ENCODE data around the gene CCDC171. TPM values are rescaled to one million over a fixed set of nuclear protein-coding genes. Genes with fewer than 3 reads are reported as not detected.

Gene CCDC171
- total RNA-seq, 1 experiment from 2014 or later: 2.6 TPM

DNA sequence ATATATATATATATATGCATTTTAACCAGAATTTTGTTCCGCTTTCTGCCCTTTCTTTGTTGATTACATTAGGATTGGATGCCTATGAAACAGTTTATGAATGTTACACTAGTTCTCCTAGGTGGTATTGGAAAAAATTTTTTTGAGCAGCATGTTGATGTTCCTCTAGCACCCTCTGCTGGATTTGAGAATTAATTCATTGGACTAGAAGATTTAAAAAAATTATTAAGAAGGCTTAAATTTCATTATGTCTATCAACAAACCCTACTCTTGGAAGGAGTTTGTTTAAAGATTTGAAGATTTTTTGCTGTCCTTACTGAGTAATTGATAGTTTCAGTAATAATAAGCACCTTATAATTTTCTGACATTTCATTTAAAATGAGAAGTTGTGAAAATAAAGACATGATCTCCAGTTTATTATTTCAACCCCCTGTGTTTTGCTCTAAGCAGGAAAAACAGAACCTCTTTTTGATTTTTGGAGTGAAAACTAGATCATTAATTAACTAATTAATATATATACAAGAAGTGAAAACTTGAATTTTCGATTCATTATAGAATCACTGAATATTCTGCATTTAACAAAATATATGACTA is 89.6 kb downstream of the CCDC171 start:
- ChIA-PET RAD21 (ENCODE audit: low non-redundant PET in 1 of 2, low total read pairs in 2 of 2, uncharacterized antibody in 2 of 2, unreplicated experiment in 2 of 2) (no interaction called here), CTCF (no interaction called here), POLR2A (no interaction called here)
- Histone ChIP-seq H3K79me2 (ENCODE audit: insufficient read depth, low read length) (no peaks in the 10 kb centered on the region), H3K27ac (ENCODE audit: low read depth, low read length) (no peak overlapping the region), H2AFZ (ENCODE audit: low read depth, low read length, poor library complexity, severe bottlenecking) (no peak overlapping the region), H3K9me2 (ENCODE audit: insufficient read depth) (no peaks in the 10 kb centered on the region), H3K27me3 (ENCODE audit: insufficient read depth, low read length) (no peaks in the 10 kb centered on the region), H3K9ac (ENCODE audit: low read length) (no peak overlapping the region), H3K4me1 (ENCODE audit: control insufficient read depth in 1 of 2, insufficient read depth in 2 of 2, low read length in 2 of 2) (no peaks in the 10 kb centered on the region), H3K4me2 (ENCODE audit: low read length) (no peak overlapping the region), H3K9me3 (ENCODE audit: control insufficient read depth in 1 of 2, insufficient read depth in 1 of 2, low read depth in 1 of 2, low read length in 2 of 2) (no peaks in the 10 kb centered on the region), H3K36me3 (ENCODE audit: control insufficient read depth in 1 of 2, insufficient read depth in 2 of 2, low read length in 2 of 2) (no peaks in the 10 kb centered on the region), H3K4me3 (replicated peaks in 1 of 2; ENCODE audit: low read depth in 1 of 2, low read length in 2 of 2) (no peak overlapping the region), H4K20me1 (ENCODE audit: insufficient read depth) (no peaks in the 10 kb centered on the region)
- no TSS peak for BruUV-seq (replicated peaks)
- intact Hi-C loops (cut with micrococcal nuclease): no loop called here
- peak; percentile 32 to 58 (median 40); a peak in 4 of 6 replicates for TF ChIP-seq CTCF (IDR thresholded peaks at IDR 0.05 in 2 of 3, conservative IDR thresholded peaks at IDR 0.05 in 1 of 3; ENCODE audit: borderline replicate concordance in 1 of 3, insufficient read depth in 1 of 3, low read depth in 2 of 3, low read length in 2 of 3)
- no peak for TF ChIP-seq POLR2A (IDR thresholded peaks at IDR 0.05; ENCODE audit: borderline replicate concordance, extremely low read depth, insufficient read depth, insufficient read length)
- no peak for TF ChIP-seq ATF3 (IDR thresholded peaks at IDR 0.05)
- TF ChIP-seq SRF (IDR thresholded peaks at IDR 0.05; ENCODE audit: low read depth): no peak
- no peak for TF ChIP-seq ZNF274 (IDR thresholded peaks at IDR 0.05; ENCODE audit: low read depth, low read length)
- TF ChIP-seq EZH2phosphoT487 (IDR thresholded peaks at IDR 0.05; ENCODE audit: borderline replicate concordance): no peak
- no peak for TF ChIP-seq REST (IDR thresholded peaks at IDR 0.05; ENCODE audit: low read depth)
- TF ChIP-seq ZFX (IDR thresholded peaks at IDR 0.05): no peak
- no peak for TF ChIP-seq EZH2 (IDR thresholded peaks at IDR 0.05)
- TF ChIP-seq CEBPB (IDR thresholded peaks at IDR 0.05; ENCODE audit: low read depth): no peak
- TF ChIP-seq RAD21 (IDR thresholded peaks at IDR 0.05; ENCODE audit: low read depth): peak; percentile 59
- ATAC-seq (no peak), DNase-seq (ENCODE audit: low read depth, low spot score) (peak; percentile 43)
